Right lobe of liver (tissue), 6 donors: ENCODE data around the gene TTC38. TPM values are rescaled to one million over a fixed set of nuclear protein-coding genes. Genes with fewer than 3 reads are reported as not detected.

ENCODE experiments used
- ATAC-seq, 4 donors: fragments of 200-7000 bp; cut with Tn5 transposase; one replicate each; pipeline ENCODE4 v1.9.1; 2020; ENCODE audit warnings: mild to moderate bottlenecking in 4 of 4, moderate library complexity in 4 of 4
- DNase-seq, 3 donors: peaks; one replicate each; pipeline ENCODE4 v3.0.0-alpha.2; 2020
- H3K27ac ChIP-seq, 3 donors: fragments of 200-600 bp; one replicate each; pipeline ENCODE4 v1.8.0; 2022
- H3K27me3 ChIP-seq, 2 donors: fragments of 200-600 bp; one replicate each; pipeline ENCODE4 v1.8.0; 2022
- H3K36me3 ChIP-seq, 4 donors: fragments of 200-600 bp; sonication (generic) in 1 of 4; one replicate each; pipeline versions ENCODE4 v1.5.1 to v1.8.0; 2017 to 2022; ENCODE audit warnings: control low read depth in 1 of 4
- H3K4me1 ChIP-seq, 4 donors: fragments of 200-600 bp; sonication (generic) in 1 of 4; one replicate each; pipeline versions ENCODE4 v1.5.1 to v1.8.0; 2017 to 2022; ENCODE audit warnings: control low read depth in 1 of 4
- H3K4me3 ChIP-seq, 3 donors: fragments of 200-600 bp; one replicate each; pipeline ENCODE4 v1.8.0; 2022
- H3K9me3 ChIP-seq, 4 donors: fragments of 200-600 bp; sonication (generic) in 1 of 4; one replicate each; pipeline versions ENCODE4 v1.5.1 to v1.8.0; 2017 to 2022; ENCODE audit warnings: control low read depth in 1 of 4
- POLR2A ChIP-seq: fragments of 450-650 bp; IDR thresholded peaks from one replicate; pipeline ENCODE4 v1.6.1; 2017; ENCODE audit warnings: antibody characterized with exemption, mild to moderate bottlenecking
- WGBS: methylation state at CpG from one replicate; pipeline ENCODE4 v1.1.6; 2018; ENCODE audit warnings: low coverage, low lambda C conversion rate; ENCODE audit not compliant: insufficient coverage; ENCODE audit errors: missing lambda C conversion rate; 5-methylcytosine and 5-hydroxymethylcytosine counted together
- intact Hi-C, 2 donors: fragments of 100-400 bp; cut with DNase I; formaldehyde crosslinking; loops; one replicate each; pipeline versions ENCODE4 v1.11.2 to v1.14.1; 2022
- total RNA-seq, 6 experiments: library from RNA; depleted of rRNA in 2 of 6; stranded (reverse); fragments of >200 nt in 2 of 6; fragmentation: NEBNext Ultra II Directional in 3 of 6; extraction: Animal tissue kit (Norgen Biotek cat#: 25700) in 3 of 6; gene quantifications; one replicate each; pipeline versions ENCODE4 v1.1.0 to v1.2.4, GENCODE V29; 2016 to 2023
- TF ChIP-seq, protein P1 (sequence below), 4 donors: fragments of 200-600 bp in 3 of 4; fragments of 450-650 bp in 1 of 4; IDR thresholded peaks; one replicate each; pipeline versions ENCODE4 v1.5.1 to v1.8.0; 2016 to 2022; ENCODE audit warnings: antibody characterized with exemption in 4 of 4, mild to moderate bottlenecking in 2 of 4
- donor health status: DM: no; HTN: yes; CAD: no.
- donor health status: DM: no; HTN: no; CAD: no.
- donor health status: DM: no; HTN: no; CAD: no.
- donor health status: DM: no; HTN: yes; CAD: no.
- donor health status: DM: no; HTN: yes; CAD: no.

Gene TTC38
- total RNA-seq, 6 experiments from 2014 or later, result 91.1 to 278 (median 195) TPM

DNA sequence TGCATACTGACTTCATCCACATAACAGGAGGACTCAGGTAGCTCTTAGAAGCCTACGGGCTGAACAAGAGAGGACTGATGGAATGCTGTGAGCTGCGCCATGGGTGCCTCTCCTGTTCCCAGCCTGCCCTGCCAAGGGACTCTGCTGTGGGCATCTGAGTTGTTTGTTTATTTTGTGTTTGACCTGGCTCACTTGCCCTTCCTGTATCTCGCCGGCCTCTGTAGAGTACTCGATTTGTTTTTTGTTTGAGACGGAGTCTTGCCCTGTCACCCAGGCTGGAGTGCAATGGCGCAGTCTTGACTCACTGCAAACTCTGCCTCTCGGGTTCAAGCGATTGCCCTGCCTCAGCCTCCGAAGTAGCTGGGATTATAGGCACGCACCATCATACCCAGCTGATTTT lies 1.8 kb downstream of the TTC38 start:
- TF ChIP-seq POLR2A, result no peak
- TF ChIP-seq, protein P1, sequence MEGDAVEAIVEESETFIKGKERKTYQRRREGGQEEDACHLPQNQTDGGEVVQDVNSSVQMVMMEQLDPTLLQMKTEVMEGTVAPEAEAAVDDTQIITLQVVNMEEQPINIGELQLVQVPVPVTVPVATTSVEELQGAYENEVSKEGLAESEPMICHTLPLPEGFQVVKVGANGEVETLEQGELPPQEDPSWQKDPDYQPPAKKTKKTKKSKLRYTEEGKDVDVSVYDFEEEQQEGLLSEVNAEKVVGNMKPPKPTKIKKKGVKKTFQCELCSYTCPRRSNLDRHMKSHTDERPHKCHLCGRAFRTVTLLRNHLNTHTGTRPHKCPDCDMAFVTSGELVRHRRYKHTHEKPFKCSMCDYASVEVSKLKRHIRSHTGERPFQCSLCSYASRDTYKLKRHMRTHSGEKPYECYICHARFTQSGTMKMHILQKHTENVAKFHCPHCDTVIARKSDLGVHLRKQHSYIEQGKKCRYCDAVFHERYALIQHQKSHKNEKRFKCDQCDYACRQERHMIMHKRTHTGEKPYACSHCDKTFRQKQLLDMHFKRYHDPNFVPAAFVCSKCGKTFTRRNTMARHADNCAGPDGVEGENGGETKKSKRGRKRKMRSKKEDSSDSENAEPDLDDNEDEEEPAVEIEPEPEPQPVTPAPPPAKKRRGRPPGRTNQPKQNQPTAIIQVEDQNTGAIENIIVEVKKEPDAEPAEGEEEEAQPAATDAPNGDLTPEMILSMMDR (IDR thresholded peaks at IDR 0.05), result no peak
- peak in 2 of 3 donors; percentile 62 to 80 for DNase-seq
- intact Hi-C loops, result no loop called here
- WGBS, result 67% methylated on average over 1 of the region's 11 CpGs
- Histone ChIP-seq H3K4me1 (peaks cover 0 to 42% (median 10%) of the 10 kb centered on the region in 4 donors), H3K27me3 (no peaks in the 10 kb centered on the region), H3K27ac (peak overlapping the region in 2 of 3 donors; percentile 92), H3K4me3 (peak overlapping the region; percentile 84 to 100 (median 87)), H3K9me3 (no peaks in the 10 kb centered on the region), H3K36me3 (peaks cover 0 to 44% (median 21%) of the 10 kb centered on the region in 4 donors)
- ATAC-seq, result peak; percentile 65 to 74 (median 68)

DNA sequence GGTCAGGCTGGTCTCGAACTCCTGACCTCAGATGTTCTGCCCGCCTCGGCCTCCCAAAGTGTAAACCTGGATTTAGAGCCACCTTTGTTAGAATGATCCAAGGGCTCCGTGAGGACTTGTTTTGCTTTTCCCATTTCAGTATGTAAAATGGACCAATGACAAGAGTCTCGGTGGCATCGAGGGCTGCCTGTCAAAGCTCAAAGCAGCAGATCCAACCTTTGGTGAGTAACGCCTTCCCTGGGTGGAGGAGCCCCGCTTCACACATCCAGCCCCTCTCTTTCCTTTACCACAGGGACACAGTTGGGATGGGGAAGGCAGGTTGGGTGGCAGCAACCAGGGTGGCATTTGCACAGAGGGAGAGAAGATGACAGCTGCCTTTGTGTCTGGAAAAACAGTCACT lies 4.4 kb downstream of the TTC38 start:
- Histone ChIP-seq H3K9me3 (no peaks in the 10 kb centered on the region), H3K36me3 (peaks cover 0 to 70% (median 40%) of the 10 kb centered on the region in 4 donors), H3K4me3 (no peak overlapping the region), H3K27me3 (no peaks in the 10 kb centered on the region), H3K27ac (no peak overlapping the region), H3K4me1 (peaks cover 0 to 29% (median 5%) of the 10 kb centered on the region in 4 donors)
- no peak for DNase-seq
- TF ChIP-seq, protein P1 (IDR thresholded peaks at IDR 0.05), result no peak
- no peak for TF ChIP-seq POLR2A
- no peak for ATAC-seq
- intact Hi-C loops, result no loop called here
- WGBS, result 92% methylated on average over 8 of the region's 8 CpGs

DNA sequence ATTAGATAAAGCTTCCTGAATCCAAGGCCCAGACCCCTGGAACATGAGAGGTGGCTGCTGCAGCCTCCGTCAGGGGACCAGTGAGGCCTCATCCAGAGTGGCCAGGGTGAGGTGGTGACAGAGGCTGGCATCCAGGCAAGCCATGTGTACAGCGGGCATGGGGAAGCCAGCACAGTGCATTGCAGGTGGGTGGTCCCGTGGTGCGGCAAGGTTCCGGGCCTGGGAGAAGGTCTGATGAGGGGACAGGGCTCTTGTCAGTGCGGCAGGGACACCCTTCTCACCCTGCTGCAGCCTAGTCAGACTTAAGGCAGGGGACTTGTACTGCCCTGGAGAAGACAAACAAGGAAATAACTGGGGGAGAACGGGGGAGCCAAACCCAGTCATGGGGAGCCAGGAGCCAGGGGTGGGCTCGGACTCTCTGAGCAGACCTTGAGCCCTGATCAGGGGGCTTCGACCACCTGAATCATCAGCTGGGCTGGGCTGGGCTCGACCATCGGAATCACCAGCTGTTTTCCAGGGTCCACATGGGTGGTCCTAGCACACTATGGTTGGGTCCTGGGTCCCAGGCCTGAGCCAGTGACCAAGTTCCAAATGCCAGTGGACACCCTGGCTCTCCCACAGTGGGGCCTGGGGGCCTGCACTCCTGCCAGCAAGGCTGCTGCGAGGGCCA lies 5.1 kb downstream of the TTC38 start:
- intact Hi-C loops, result no loop called here
- ATAC-seq (no peak), DNase-seq (no peak)
- WGBS, result 100% methylated on average over 5 of the region's 12 CpGs
- no peak overlapping the region for H3K27ac ChIP-seq
- no peaks in the 10 kb centered on the region for H3K9me3 ChIP-seq
- TF ChIP-seq, protein P1 (IDR thresholded peaks at IDR 0.05), result no peak
- no peak for TF ChIP-seq POLR2A
- peaks cover 0 to 77% (median 43%) of the 10 kb centered on the region in 4 donors for H3K36me3 ChIP-seq
- H3K4me3 ChIP-seq, result no peak overlapping the region
- no peaks in the 10 kb centered on the region for H3K27me3 ChIP-seq
- peaks cover 0 to 28% (median 5%) of the 10 kb centered on the region in 4 donors for H3K4me1 ChIP-seq

DNA sequence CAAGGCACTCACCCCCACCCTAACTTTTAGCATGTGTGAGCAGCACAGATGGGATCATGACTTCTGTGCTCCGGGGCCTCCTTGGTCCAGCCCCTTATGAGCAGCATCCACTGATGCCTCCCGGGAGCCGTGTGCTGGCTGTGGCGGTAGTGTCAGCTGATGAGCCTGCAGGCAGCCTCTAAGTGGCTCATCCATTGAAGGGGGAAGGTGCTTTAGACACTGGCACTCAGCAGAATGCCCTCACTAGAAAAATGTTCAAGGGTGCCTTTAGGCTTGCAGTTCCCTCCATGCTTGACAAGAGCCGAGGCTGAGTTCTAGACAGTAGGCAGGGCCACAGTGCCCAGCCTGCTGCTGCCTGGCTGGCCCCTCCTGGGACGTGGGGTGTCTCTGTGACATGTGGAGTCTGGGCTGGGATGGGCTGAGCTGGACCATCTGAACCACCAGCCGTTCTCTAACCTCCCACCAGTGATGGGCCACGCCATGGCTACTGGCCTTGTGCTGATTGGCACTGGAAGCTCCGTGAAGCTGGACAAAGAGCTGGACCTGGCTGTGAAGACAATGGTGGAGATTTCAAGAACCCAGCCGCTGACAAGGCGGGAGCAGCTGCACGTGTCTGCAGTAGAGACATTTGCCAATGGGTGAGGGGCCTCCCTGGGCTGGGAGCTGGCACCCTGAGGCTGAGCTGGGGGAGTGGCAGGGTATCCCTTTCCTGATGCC lies 5.8 kb downstream of the TTC38 start:
- intact Hi-C loops, result no loop called here
- ATAC-seq (no peak), DNase-seq (no peak)
- Histone ChIP-seq H3K27me3 (no peaks in the 10 kb centered on the region), H3K36me3 (peaks cover 0 to 84% (median 49%) of the 10 kb centered on the region in 4 donors), H3K9me3 (no peaks in the 10 kb centered on the region), H3K4me3 (no peak overlapping the region), H3K27ac (no peak overlapping the region), H3K4me1 (peaks cover 0 to 28% (median 5%) of the 10 kb centered on the region in 4 donors)
- WGBS, result 82% methylated on average over 2 of the region's 12 CpGs
- no peak for TF ChIP-seq POLR2A
- TF ChIP-seq, protein P1 (IDR thresholded peaks at IDR 0.05), result no peak
